IMR-90 (cell line): ENCODE measurements around the gene APIP. TPM values are rescaled to one million over a fixed set of nuclear protein-coding genes. Genes with fewer than 3 reads are reported as not detected.
"Not testable (repeated sequence)": the region's sequence is repeated elsewhere in the genome, so short reads cannot be mapped to it uniquely, and the experiment has no call there.

Experiments
- ATAC-seq: fragments of 200-7000 bp; cut with Tn5 transposase; 2 replicates; pipeline ENCODE4 v1.9.1; 2020; ENCODE audit warnings: low read depth, mild to moderate bottlenecking, moderate library complexity
- BruUV-seq: library from RNA; stranded (reverse); fragments of 400-500 nt; replicated peaks from 2 replicates; lab custom pipeline; 2021; lab: Mats Ljungman, UMichigan
- CTCF ChIA-PET: fragments of 300-600 bp; formaldehyde crosslinking; extraction: SDS; loops from one replicate; lab custom pipeline; 2021; ENCODE audit warnings: antibody characterized with exemption; lab: Yijun Ruan, JAX
- POLR2A ChIA-PET: fragments of 300-600 bp; sonication (Branson Sonifier 250); formaldehyde crosslinking; loops from one replicate; lab custom pipeline; 2022; ENCODE audit warnings: antibody characterized with exemption; ENCODE audit not compliant: unreplicated experiment; lab: Charles Lee
- DNase-seq: peaks from one replicate; pipeline ENCODE4 v3.0.0; 2013
- H2AFZ ChIP-seq: replicated peaks from 2 replicates; pipeline ENCODE3; 2013; ENCODE audit warnings: low read length, mild to moderate bottlenecking; ENCODE audit not compliant: poor library complexity
- H2AK5ac ChIP-seq: 2 replicates; pipeline ENCODE4 v1.6.1; 2013; ENCODE audit warnings: low read depth, low read length, inconsistent platforms
- H2AK9ac ChIP-seq: replicated peaks from 2 replicates; pipeline ENCODE3; 2013; ENCODE audit warnings: mild to moderate bottlenecking, low read depth, low read length, moderate library complexity; ENCODE audit not compliant: poor library complexity
- H2BK120ac ChIP-seq: 2 replicates; pipeline ENCODE4 v1.6.1; 2013; ENCODE audit warnings: low read depth, low read length, inconsistent platforms
- H2BK15ac ChIP-seq: 3 replicates; pipeline ENCODE4 v1.6.1; 2013; ENCODE audit warnings: low read depth, low read length, inconsistent platforms
- H2BK20ac ChIP-seq: 2 replicates; pipeline ENCODE4 v1.6.1; 2013; ENCODE audit warnings: low read depth, mild to moderate bottlenecking, inconsistent platforms, low read length, moderate library complexity
- H2BK5ac ChIP-seq: 2 replicates; pipeline ENCODE4 v1.6.1; 2013; ENCODE audit warnings: mild to moderate bottlenecking, low read depth, low read length, inconsistent platforms; ENCODE audit not compliant: poor library complexity, severe bottlenecking
- H3K14ac ChIP-seq: replicated peaks from 2 replicates; pipeline ENCODE4 v1.6.1; 2013; ENCODE audit warnings: low read depth, low read length, inconsistent platforms
- H3K18ac ChIP-seq: 2 replicates; pipeline ENCODE4 v1.6.1; 2013; ENCODE audit warnings: low read depth, low read length, control low read depth
- H3K23ac ChIP-seq: 2 replicates; pipeline ENCODE4 v1.6.1; 2013; ENCODE audit warnings: low read depth, low read length, inconsistent platforms
- H3K27ac ChIP-seq: 2 replicates; pipeline ENCODE4 v1.5.1; 2013; ENCODE audit warnings: mild to moderate bottlenecking, control low read depth, low read length; ENCODE audit not compliant: insufficient read depth
- H3K27me3 ChIP-seq: 2 replicates; pipeline ENCODE4 v1.6.1; 2013; ENCODE audit warnings: low read length; ENCODE audit not compliant: control insufficient read depth, insufficient read depth
- H3K36me3 ChIP-seq: 2 replicates; pipeline ENCODE4 v1.6.1; 2013; ENCODE audit warnings: low read length, mixed read lengths; ENCODE audit not compliant: control insufficient read depth, insufficient read depth
- H3K4ac ChIP-seq: 2 replicates; pipeline ENCODE4 v1.6.1; 2013; ENCODE audit warnings: low read depth, low read length, inconsistent platforms
- H3K4me1 ChIP-seq: 2 replicates; pipeline ENCODE4 v1.6.1; 2013; ENCODE audit warnings: low read length, mixed read lengths; ENCODE audit not compliant: control insufficient read depth, insufficient read depth
- H3K4me2 ChIP-seq: 2 replicates; pipeline ENCODE4 v1.6.1; 2013; ENCODE audit warnings: low read depth, mild to moderate bottlenecking, control low read depth, low read length, moderate library complexity
- H3K4me3 ChIP-seq: 2 replicates; pipeline ENCODE4 v1.5.1; 2013; ENCODE audit warnings: low read depth, mild to moderate bottlenecking, control low read depth, low read length, moderate library complexity; ENCODE audit not compliant: insufficient read depth
- H3K56ac ChIP-seq: 2 replicates; pipeline ENCODE4 v1.6.1; 2013; ENCODE audit warnings: low read length, inconsistent platforms; ENCODE audit not compliant: insufficient read depth; ENCODE audit errors: extremely low read depth
- H3K79me1 ChIP-seq, 2 experiments: 2 replicates each; pipeline ENCODE4 v1.6.1; 2013; ENCODE audit warnings: low read length in 2 of 2, inconsistent platforms in 1 of 2, low read depth in 1 of 2
- H3K9ac ChIP-seq: 2 replicates; pipeline ENCODE4 v1.6.1; 2013; ENCODE audit warnings: low read depth, low read length, control low read depth
- H3K9me1 ChIP-seq: 2 replicates; pipeline ENCODE4 v1.6.1; 2013; ENCODE audit warnings: low read length, inconsistent platforms; ENCODE audit not compliant: insufficient read depth
- H3K9me3 ChIP-seq: 2 replicates; pipeline ENCODE4 v1.6.1; 2013; ENCODE audit warnings: low read length; ENCODE audit not compliant: control insufficient read depth, insufficient read depth
- H4K20me1 ChIP-seq: 2 replicates; pipeline ENCODE4 v1.6.1; 2013; ENCODE audit warnings: low read length, inconsistent platforms; ENCODE audit not compliant: insufficient read depth
- H4K5ac ChIP-seq: 2 replicates; pipeline ENCODE4 v1.6.1; 2013; ENCODE audit warnings: mild to moderate bottlenecking, low read depth, low read length, control low read depth
- H4K8ac ChIP-seq, 2 experiments: 2 replicates each; pipeline ENCODE4 v1.6.1; 2013; ENCODE audit warnings: low read depth in 2 of 2, low read length in 2 of 2, control low read depth in 1 of 2, inconsistent platforms in 1 of 2
- H4K91ac ChIP-seq: 2 replicates; pipeline ENCODE4 v1.6.1; 2013; ENCODE audit warnings: low read depth, low read length, inconsistent platforms; ENCODE audit not compliant: insufficient read depth
- WGBS, 2 experiments: methylation state at CpG; one replicate each; pipeline versions ENCODE4 v1.1.5 to v1.1.7; 2013; ENCODE audit warnings: missing lambda C conversion rate in 2 of 2; ENCODE audit not compliant: insufficient read length in 1 of 2; ENCODE audit errors: extremely low coverage in 2 of 2; 5-methylcytosine and 5-hydroxymethylcytosine counted together
- dilution Hi-C: fragments of 300-500 bp; cut with HindIII; formaldehyde crosslinking; loops from one replicate; pipeline ENCODE4 v1.14.3; 2018; ENCODE audit warnings: low sequenced_read_pairs; ENCODE audit not compliant: unreplicated experiment
- in situ Hi-C: fragments of 300-500 bp; cut with MboI; formaldehyde crosslinking; loops from 3 replicates; pipeline ENCODE4 v1.14.3; 2019; ENCODE audit warnings: low sequenced_read_pairs, inconsistent platforms, mixed read lengths
- intact Hi-C: fragments of 100-400 bp; cut with micrococcal nuclease; formaldehyde crosslinking; loops from 2 replicates; pipeline ENCODE4 v1.10.0; 2022
- polyA plus RNA-seq, 3 experiments: library from polyadenylated mRNA; depleted of rRNA; stranded (reverse); fragments of >200 nt; gene quantifications; 2 replicates each; pipeline ENCODE4 v1.2.3, GENCODE V29; 2012; ENCODE audit warnings: low replicate concordance in 1 of 3
- total RNA-seq: library from RNA; depleted of rRNA; stranded (reverse); fragments of >200 nt; gene quantifications from 2 replicates; pipeline ENCODE4 v1.2.3, GENCODE V29; 2012

The APIP gene
- total and polyA plus RNA-seq, 2 of the 4 experiments (the other 2 are of a cell fraction) = 9.9 to 16.6 TPM

GRCh38 chr11:34913556-34913955, 2.6 kb downstream of the APIP start:
- H3K27ac ChIP-seq, dilution Hi-C loops, H2BK120ac ChIP-seq, DNase-seq, H2AK5ac ChIP-seq, in situ Hi-C loops, H2AFZ ChIP-seq, H4K91ac ChIP-seq, H3K56ac ChIP-seq, H3K4me3 ChIP-seq, H2BK5ac ChIP-seq, H3K9ac ChIP-seq, H4K20me1 ChIP-seq, H3K14ac ChIP-seq, H3K23ac ChIP-seq, H3K4me2 ChIP-seq, H2BK20ac ChIP-seq, ATAC-seq, H2AK9ac ChIP-seq, H3K18ac ChIP-seq, H3K27me3 ChIP-seq, H3K4me1 ChIP-seq, H3K36me3 ChIP-seq, CTCF ChIA-PET, H3K9me3 ChIP-seq, H4K8ac ChIP-seq, H3K9me1 ChIP-seq, H3K4ac ChIP-seq, H2BK15ac ChIP-seq, BruUV-seq, H4K5ac ChIP-seq, intact Hi-C loops: not testable (repeated sequence)
- peaks cover 35 to 82% of the 10 kb centered on the region in 2 experiments for H3K79me1 ChIP-seq
- POLR2A ChIA-PET = interaction anchor here (0.7 kb wide), 1 partner anchor 59 kb away, joined by 3 read pairs; no protein-coding TSS in a partner anchor
- 100% methylated on average over 4 of the region's 10 CpGs; no CpG with 5 or more reads in 1 of the 2 experiments for WGBS, 2 experiments
